ENCODE measurements around the gene ATRAID. TPM values are rescaled to one million over a fixed set of nuclear protein-coding genes. Genes with fewer than 3 reads are reported as not detected.

ATRAID gene
- total and polyA plus RNA-seq, 10 of the 15 experiments (the other 5 are each of a cell fraction or from before 2014, with no cell fraction given): 65.6 to 180 (median 120) TPM

- Histone ChIP-seq H3K9me3 (replicated peaks; ENCODE audit: control insufficient read depth, insufficient read depth, low read length) (no peaks in the 10 kb centered on the region), H3K4me2 (ENCODE audit: control insufficient read depth, insufficient read depth) (no peak overlapping the region), H3K4me3 (no peak overlapping the region), H3K9ac (ENCODE audit: control insufficient read depth, insufficient read depth, low read length) (no peak overlapping the region), H3K4me1 (ENCODE audit: control insufficient read depth, insufficient read depth, low read length) (no peaks in the 10 kb centered on the region), H4K20me1 (ENCODE audit: control insufficient read depth, insufficient read depth) (no peaks in the 10 kb centered on the region), H3K36me3 (ENCODE audit: control insufficient read depth in 2 of 2, insufficient read depth in 2 of 2, low read length in 1 of 2) (no peaks in the 10 kb centered on the region), H3K27ac (ENCODE audit: control insufficient read depth, insufficient read depth) (no peak overlapping the region), H3K27me3 (replicated peaks in 1 of 2; ENCODE audit: control insufficient read depth in 2 of 2, insufficient read depth in 2 of 2, low read length in 1 of 2) (peaks cover 5 to 8% of the 10 kb centered on the region in 2 experiments; a peak in 3 of 4 replicates), H3K79me2 (ENCODE audit: control insufficient read depth, insufficient read depth, low read length) (no peaks in the 10 kb centered on the region), H2AFZ (ENCODE audit: control insufficient read depth, low read depth, low read length) (no peak overlapping the region)
- TF ChIP-seq USF2 (IDR thresholded peaks at IDR 0.05; ENCODE audit: borderline replicate concordance, low read depth, low read length) (no peak), SRF (IDR thresholded peaks at IDR 0.05; ENCODE audit: low read depth in 2 of 2, low read length in 2 of 2) (no peak), GATAD2B (conservative IDR thresholded peaks at IDR 0.05; ENCODE audit: low read depth) (no peak), IRF4 (IDR thresholded peaks at IDR 0.05; ENCODE audit: low read depth, low read length) (no peak), SUPT20H (IDR thresholded peaks at IDR 0.05; ENCODE audit: borderline replicate concordance, control insufficient read depth, low read depth, low read length) (no peak), DPF2 (IDR thresholded peaks at IDR 0.05) (no peak), NFYB (IDR thresholded peaks at IDR 0.05; ENCODE audit: insufficient read depth, low read depth, low read length) (no peak), ZNF24 (IDR thresholded peaks at IDR 0.05) (no peak), RUNX3 (IDR thresholded peaks at IDR 0.05; ENCODE audit: low read length) (no peak), BHLHE40 (IDR thresholded peaks at IDR 0.05; ENCODE audit: borderline replicate concordance in 1 of 2, low read depth in 2 of 2, low read length in 1 of 2) (no peak), RFX5 (IDR thresholded peaks at IDR 0.05; ENCODE audit: low read depth, low read length) (no peak)
- no peak for FAIRE-seq
- DNase-seq (ENCODE audit: low read depth, low spot score): no peak
- 0% methylated on average over 1 of the region's 1 CpG for WGBS (ENCODE audit: insufficient coverage, insufficient replicate concordance, low lambda C conversion rate, missing lambda C conversion rate)
- POLR2A ChIA-PET: no interaction called here
- no TSS peak for BruUV-seq (replicated peaks)
- intact Hi-C loops (cut with micrococcal nuclease; ENCODE audit: unreplicated experiment) (no loop called here), in situ Hi-C loops (cut with MboI) (no loop called here)
- no peak for ATAC-seq
- CTCF ChIA-PET: interaction anchor here (0.6 to 1.6 kb wide), 3 partner anchors 12 to 64 kb away, joined by 3 to 4 read pairs (median 3); no protein-coding TSS in a partner anchor
- RAD21 ChIA-PET (ENCODE audit: unreplicated experiment): no interaction called here
- SMC1A ChIA-PET (ENCODE audit: uncharacterized antibody, unreplicated experiment): interaction anchor here (0.9 kb wide), 1 partner anchor 80 kb away, joined by 3 read pairs; no protein-coding TSS in a partner anchor
These were observed 43.8 kb downstream of the ATRAID start for GRCh38 chr2:27255660-27256059.

All from GM12878 (cell line).